Colonic mucosa (tissue), 4 donors: ENCODE data around the gene LRP11. TPM values are rescaled to one million over a fixed set of nuclear protein-coding genes. Genes with fewer than 3 reads are reported as not detected.

Experiments used
- DNase-seq: peaks from one replicate; pipeline ENCODE4 v3.0.0-alpha.2; 2020
- H3K27ac ChIP-seq: fragments of 200-600 bp; one replicate; pipeline ENCODE4 v1.8.0; 2021
- H3K27me3 ChIP-seq: fragments of 200-600 bp; one replicate; pipeline ENCODE4 v1.8.0; 2021
- H3K36me3 ChIP-seq: fragments of 200-600 bp; one replicate; pipeline ENCODE4 v1.8.0; 2021
- H3K4me1 ChIP-seq: fragments of 200-600 bp; one replicate; pipeline ENCODE4 v1.8.0; 2021; ENCODE audit warnings: mild to moderate bottlenecking
- H3K4me3 ChIP-seq: fragments of 200-600 bp; one replicate; pipeline ENCODE4 v1.8.0; 2021
- H3K9ac ChIP-seq, 2 donors: one replicate each; pipeline ENCODE4 v1.7.0; 2013; ENCODE audit warnings: control low read depth in 2 of 2, low read depth in 2 of 2, low read length in 2 of 2
- H3K9me3 ChIP-seq: fragments of 200-600 bp; one replicate; pipeline ENCODE4 v1.8.0; 2021
- intact Hi-C: fragments of 100-400 bp; cut with DNase I; formaldehyde crosslinking; loops from one replicate; pipeline ENCODE4 v1.14.1; 2022
- total RNA-seq, 2 donors: library from RNA; stranded (reverse); fragmentation: NEBNext Ultra II Directional in 1 of 2; extraction: Animal tissue kit (Norgen Biotek cat#: 25700) in 1 of 2; gene quantifications; one replicate each; pipeline ENCODE4 v1.2.1, GENCODE V29; 2021
- TF ChIP-seq, protein P1 (sequence below): fragments of 200-600 bp; IDR thresholded peaks from one replicate; pipeline ENCODE4 v1.8.0; 2022; ENCODE audit warnings: antibody characterized with exemption, mild to moderate bottlenecking
- donor health status: healthy.
- donor health status: DM: no; HTN: no; CAD: no.
- donor health status: DM: no; HTN: no; CAD: no.

The LRP11 gene
- total RNA-seq, 2 donors from 2014 or later: 24.8 to 39.4 TPM

- TF ChIP-seq, protein P1, sequence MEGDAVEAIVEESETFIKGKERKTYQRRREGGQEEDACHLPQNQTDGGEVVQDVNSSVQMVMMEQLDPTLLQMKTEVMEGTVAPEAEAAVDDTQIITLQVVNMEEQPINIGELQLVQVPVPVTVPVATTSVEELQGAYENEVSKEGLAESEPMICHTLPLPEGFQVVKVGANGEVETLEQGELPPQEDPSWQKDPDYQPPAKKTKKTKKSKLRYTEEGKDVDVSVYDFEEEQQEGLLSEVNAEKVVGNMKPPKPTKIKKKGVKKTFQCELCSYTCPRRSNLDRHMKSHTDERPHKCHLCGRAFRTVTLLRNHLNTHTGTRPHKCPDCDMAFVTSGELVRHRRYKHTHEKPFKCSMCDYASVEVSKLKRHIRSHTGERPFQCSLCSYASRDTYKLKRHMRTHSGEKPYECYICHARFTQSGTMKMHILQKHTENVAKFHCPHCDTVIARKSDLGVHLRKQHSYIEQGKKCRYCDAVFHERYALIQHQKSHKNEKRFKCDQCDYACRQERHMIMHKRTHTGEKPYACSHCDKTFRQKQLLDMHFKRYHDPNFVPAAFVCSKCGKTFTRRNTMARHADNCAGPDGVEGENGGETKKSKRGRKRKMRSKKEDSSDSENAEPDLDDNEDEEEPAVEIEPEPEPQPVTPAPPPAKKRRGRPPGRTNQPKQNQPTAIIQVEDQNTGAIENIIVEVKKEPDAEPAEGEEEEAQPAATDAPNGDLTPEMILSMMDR: no peak
- no peak for DNase-seq
- no peaks in the 10 kb centered on the region for H3K9me3 ChIP-seq
- no peak overlapping the region for H3K4me3 ChIP-seq
- no peaks in the 10 kb centered on the region for H3K27me3 ChIP-seq
- H3K27ac ChIP-seq: no peak overlapping the region
- H3K4me1 ChIP-seq: no peaks in the 10 kb centered on the region
- intact Hi-C loops: no loop called here
- no peak overlapping the region for H3K9ac ChIP-seq
- no peaks in the 10 kb centered on the region for H3K36me3 ChIP-seq
Measured at GRCh38 chr6:149884215-149884614, 20.1 kb upstream of the LRP11 start.

GRCh38 chr6:149881860-149882259, 17.7 kb upstream of the LRP11 start:
- no peak overlapping the region for H3K9ac ChIP-seq
- no peaks in the 10 kb centered on the region for H3K36me3 ChIP-seq
- no peaks in the 10 kb centered on the region for H3K9me3 ChIP-seq
- H3K27ac ChIP-seq: no peak overlapping the region
- intact Hi-C loops: no loop called here
- no peak for DNase-seq
- H3K27me3 ChIP-seq: no peaks in the 10 kb centered on the region
- TF ChIP-seq, protein P1: no peak
- no peak overlapping the region for H3K4me3 ChIP-seq
- H3K4me1 ChIP-seq: no peaks in the 10 kb centered on the region

- Histone ChIP-seq H3K27ac (no peak overlapping the region), H3K36me3 (no peaks in the 10 kb centered on the region), H3K9me3 (no peaks in the 10 kb centered on the region), H3K4me3 (no peak overlapping the region), H3K27me3 (no peaks in the 10 kb centered on the region), H3K9ac (no peak overlapping the region), H3K4me1 (no peaks in the 10 kb centered on the region)
- TF ChIP-seq, protein P1: no peak
- intact Hi-C loops: no loop called here
- no peak for DNase-seq
Measured at GRCh38 chr6:149881066-149881766, 17.1 kb upstream of the LRP11 start.

DNA sequence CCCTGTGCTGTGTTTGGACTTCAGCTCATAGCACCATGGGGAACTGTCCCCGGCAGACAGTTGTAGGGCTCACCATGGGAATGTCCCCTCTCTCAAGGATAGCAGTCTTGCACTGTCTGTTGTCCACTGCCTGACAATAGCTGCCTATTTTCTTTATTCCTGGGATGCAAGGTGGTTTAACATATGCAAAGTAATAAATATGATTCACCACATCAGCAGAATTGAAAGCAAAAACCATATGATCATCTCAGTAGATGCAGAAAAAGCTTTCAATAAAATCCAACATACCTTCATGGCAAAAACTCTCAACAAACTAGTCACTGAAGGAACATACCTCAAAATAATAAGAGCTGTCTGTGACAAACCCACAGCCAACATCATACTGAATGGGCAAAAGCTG, 13.5 kb upstream of the LRP11 start:
- intact Hi-C loops: no loop called here
- H3K36me3 ChIP-seq: no peaks in the 10 kb centered on the region
- H3K9me3 ChIP-seq: no peaks in the 10 kb centered on the region
- no peak for DNase-seq
- no peaks in the 10 kb centered on the region for H3K4me1 ChIP-seq
- TF ChIP-seq, protein P1: no peak
- H3K27ac ChIP-seq: no peak overlapping the region
- no peaks in the 10 kb centered on the region for H3K27me3 ChIP-seq
- H3K9ac ChIP-seq: no peak overlapping the region
- H3K4me3 ChIP-seq: no peak overlapping the region

DNA sequence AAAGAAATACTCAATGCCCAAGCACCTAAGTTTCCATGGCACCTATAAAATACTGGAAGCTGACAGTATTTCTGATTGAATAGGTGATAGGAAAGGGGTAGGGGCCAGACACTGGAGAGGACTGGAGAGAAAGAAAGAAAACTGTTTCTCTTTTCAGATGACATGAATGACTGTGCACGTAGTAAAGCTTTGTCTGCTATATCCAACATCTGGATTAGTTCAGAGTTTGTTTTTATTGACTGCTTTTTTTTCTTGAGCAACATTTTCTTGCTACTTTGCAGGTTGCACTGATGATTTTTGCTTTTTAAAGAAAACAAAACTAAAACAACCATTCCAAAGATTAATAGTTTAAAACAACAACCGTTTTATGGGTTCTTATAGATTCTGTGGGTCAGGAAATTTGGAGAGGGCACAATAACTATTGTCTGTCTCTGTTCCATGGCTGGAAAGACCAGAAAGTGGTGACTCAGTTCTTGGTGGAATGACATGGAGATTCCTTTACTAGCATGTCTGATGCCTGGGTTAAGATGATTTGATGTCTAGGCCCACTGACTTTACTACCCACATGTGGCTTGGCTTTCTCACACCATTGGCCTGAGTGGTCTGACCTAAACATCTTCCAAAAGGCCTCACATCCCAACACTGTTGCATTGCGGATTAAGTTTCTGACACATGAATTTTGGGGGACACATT, 12.2 kb upstream of the LRP11 start:
- no peak overlapping the region for H3K4me3 ChIP-seq
- no peak overlapping the region for H3K9ac ChIP-seq
- no peak overlapping the region for H3K27ac ChIP-seq
- DNase-seq: no peak
- intact Hi-C loops: no loop called here
- H3K36me3 ChIP-seq: no peaks in the 10 kb centered on the region
- TF ChIP-seq, protein P1: no peak
- H3K4me1 ChIP-seq: no peaks in the 10 kb centered on the region
- H3K9me3 ChIP-seq: no peaks in the 10 kb centered on the region
- no peaks in the 10 kb centered on the region for H3K27me3 ChIP-seq
